ENCODE measurements around the gene CAPN8.

DNA sequence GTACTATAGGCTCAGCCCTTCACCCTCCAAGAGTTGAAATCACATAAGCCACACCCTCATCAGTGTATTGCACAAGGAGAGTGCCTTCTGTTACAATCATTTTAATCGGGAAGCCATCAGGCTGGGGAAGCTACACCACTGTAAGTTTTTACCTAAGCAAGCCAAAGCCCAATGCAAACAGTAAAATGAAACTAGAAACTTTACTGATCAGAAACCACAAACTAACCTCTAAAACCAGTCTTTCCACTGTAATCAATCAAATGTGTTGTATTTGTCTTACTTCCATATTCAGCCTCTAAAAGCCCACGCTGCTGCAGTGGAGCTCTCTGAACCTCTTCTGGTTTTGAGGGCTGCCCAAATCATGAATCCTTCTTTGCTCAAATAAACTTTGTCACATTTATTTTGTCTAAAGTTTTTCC, 26.2 kb downstream of the CAPN8 start:
- TF ChIP-seq CTCF (IDR thresholded peaks at IDR 0.05) (no peak), EZH2 (IDR thresholded peaks at IDR 0.05; ENCODE audit: borderline replicate concordance, insufficient read depth, low read depth, low read length, poor library complexity, severe bottlenecking) (no peak)

All from B cell (primary cell).